T follicular helper cell (primary cell): ENCODE data around the gene FAS.

ENCODE experiments used
- DNase-seq: peaks from one replicate; pipeline ENCODE4 v3.0.0-alpha.2; 2020; ENCODE audit warnings: low read depth

The FAS gene

GRCh38 chr10:89037096-89037495 lies 46.5 kb downstream of the FAS start:
- DNase-seq, result no peak

GRCh38 chr10:89042562-89042961 lies 52.0 kb downstream of the FAS start:
- DNase-seq, result no peak

GRCh38 chr10:89043052-89043451 lies 52.5 kb downstream of the FAS start:
- no peak for DNase-seq

GRCh38 chr10:89047397-89047796 lies 56.8 kb downstream of the FAS start:
- DNase-seq, result no peak

GRCh38 chr10:89051593-89051992 lies 61.0 kb downstream of the FAS start:
- DNase-seq, result no peak

- no peak for DNase-seq
Measured at GRCh38 chr10:89053555-89053954, 63.0 kb downstream of the FAS start.

- DNase-seq, result no peak
Measured at GRCh38 chr10:89055159-89055558, 64.6 kb downstream of the FAS start.

- DNase-seq, result no peak
Measured at GRCh38 chr10:89062861-89063260, 72.3 kb downstream of the FAS start.

GRCh38 chr10:89063465-89063864 lies 72.9 kb downstream of the FAS start:
- no peak for DNase-seq

- DNase-seq, result no peak
Measured at GRCh38 chr10:89064748-89065147, 74.2 kb downstream of the FAS start.
